ENCODE results near the gene CTNND2.

- no peak for TF ChIP-seq ZNF23 (CRISPR knock-in tag; IDR thresholded peaks at IDR 0.05)
- TF ChIP-seq ZNF512 (tag; IDR thresholded peaks at IDR 0.05), result no peak
- TF ChIP-seq FUS (optimal IDR thresholded peaks at IDR 0.05; ENCODE audit: low read depth, low read length), result no peak
- TF ChIP-seq PTBP1 (IDR thresholded peaks at IDR 0.05; ENCODE audit: low read depth, low read length), result no peak
- no peak for TF ChIP-seq KLF10 (CRISPR knock-in tag; IDR thresholded peaks at IDR 0.05)
- no peak for TF ChIP-seq ZKSCAN1 (IDR thresholded peaks at IDR 0.05; ENCODE audit: low read depth, low read length)
- no peak for TF ChIP-seq POLR2AphosphoS5 (IDR thresholded peaks at IDR 0.05; ENCODE audit: control insufficient read depth, insufficient read depth, low read depth, low read length)
Measured at GRCh38 chr5:11941566-11941965, 37.3 kb upstream of the CTNND2 start.

Data from K562 (cell line).